Pons (tissue), 1 donor: ENCODE measurements around the gene INHBE.
"Not testable (repeated sequence)": the region's sequence is repeated elsewhere in the genome, so short reads cannot be mapped to it uniquely, and the experiment has no call there.

Experiments used
- DNase-seq: peaks from one replicate; pipeline ENCODE4 v3.0.0-alpha.2; 2016; ENCODE audit warnings: low spot score

Gene INHBE, protein sequence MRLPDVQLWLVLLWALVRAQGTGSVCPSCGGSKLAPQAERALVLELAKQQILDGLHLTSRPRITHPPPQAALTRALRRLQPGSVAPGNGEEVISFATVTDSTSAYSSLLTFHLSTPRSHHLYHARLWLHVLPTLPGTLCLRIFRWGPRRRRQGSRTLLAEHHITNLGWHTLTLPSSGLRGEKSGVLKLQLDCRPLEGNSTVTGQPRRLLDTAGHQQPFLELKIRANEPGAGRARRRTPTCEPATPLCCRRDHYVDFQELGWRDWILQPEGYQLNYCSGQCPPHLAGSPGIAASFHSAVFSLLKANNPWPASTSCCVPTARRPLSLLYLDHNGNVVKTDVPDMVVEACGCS

GRCh38 chr12:57454566-57455373 lies at the start of gene INHBE:
INHBE (plus strand) TSS chr12:57455307; CDS start chr12:57455537, 230 bp downstream.
- no peak for DNase-seq

DNA sequence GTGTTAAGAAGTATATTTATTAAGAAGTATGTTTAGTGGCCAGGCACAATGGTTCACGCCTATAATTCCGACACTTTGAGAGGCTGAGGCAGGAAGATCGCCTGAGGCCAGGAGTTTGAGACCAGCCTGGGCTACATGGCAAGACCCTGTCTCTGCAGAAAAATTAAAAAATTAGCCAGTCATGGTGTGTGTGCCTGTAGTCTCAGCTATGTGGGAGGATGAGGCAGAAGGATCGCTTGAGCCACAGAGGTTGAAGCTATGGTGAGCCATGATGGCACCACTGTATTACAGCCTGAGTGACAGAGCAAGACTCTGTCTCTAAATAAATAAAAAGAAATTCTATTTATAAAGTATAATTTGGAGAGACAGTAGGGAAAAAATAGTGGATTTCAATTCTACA lies 44.6 kb upstream of the INHBE start:
- DNase-seq = no peak

DNA sequence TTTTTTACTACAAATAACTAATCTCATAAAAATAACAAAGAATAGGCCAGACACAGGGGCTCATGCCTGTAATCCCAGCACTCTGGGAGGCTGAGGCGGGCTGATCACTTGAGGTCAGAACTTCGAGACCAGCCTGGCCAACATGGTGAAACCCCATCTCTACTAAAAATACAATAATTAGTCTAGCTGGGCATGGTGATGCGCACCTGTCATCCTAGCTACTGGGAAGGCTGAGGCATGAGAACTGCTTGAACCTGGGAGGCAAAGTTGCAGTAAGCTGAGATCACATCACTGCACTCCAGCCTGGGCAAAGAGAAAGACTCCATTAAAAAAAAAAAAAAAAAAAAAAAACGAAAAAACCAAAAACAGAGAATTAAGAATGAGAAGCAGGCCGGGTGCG lies 40.9 kb upstream of the INHBE start:
- not testable (repeated sequence) for DNase-seq

DNA sequence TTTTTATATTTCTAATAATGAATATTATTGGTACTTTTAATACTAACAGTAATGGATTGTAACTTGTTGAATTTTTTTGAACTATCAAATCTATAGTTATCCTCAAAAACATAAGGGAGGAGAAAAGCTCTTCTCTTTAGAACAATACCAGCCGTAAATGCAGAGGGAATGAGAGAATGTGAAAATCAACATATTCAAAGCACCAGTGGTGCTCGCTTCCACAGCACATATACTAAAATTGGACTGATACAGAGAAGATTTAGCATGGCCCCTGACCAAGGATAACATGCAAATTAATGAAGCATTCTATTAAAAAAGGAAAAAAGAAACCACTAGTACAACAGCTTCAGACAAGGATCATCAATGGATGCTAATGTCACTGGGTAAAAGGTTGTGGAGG lies 40.0 kb upstream of the INHBE start:
- no peak for DNase-seq

DNA sequence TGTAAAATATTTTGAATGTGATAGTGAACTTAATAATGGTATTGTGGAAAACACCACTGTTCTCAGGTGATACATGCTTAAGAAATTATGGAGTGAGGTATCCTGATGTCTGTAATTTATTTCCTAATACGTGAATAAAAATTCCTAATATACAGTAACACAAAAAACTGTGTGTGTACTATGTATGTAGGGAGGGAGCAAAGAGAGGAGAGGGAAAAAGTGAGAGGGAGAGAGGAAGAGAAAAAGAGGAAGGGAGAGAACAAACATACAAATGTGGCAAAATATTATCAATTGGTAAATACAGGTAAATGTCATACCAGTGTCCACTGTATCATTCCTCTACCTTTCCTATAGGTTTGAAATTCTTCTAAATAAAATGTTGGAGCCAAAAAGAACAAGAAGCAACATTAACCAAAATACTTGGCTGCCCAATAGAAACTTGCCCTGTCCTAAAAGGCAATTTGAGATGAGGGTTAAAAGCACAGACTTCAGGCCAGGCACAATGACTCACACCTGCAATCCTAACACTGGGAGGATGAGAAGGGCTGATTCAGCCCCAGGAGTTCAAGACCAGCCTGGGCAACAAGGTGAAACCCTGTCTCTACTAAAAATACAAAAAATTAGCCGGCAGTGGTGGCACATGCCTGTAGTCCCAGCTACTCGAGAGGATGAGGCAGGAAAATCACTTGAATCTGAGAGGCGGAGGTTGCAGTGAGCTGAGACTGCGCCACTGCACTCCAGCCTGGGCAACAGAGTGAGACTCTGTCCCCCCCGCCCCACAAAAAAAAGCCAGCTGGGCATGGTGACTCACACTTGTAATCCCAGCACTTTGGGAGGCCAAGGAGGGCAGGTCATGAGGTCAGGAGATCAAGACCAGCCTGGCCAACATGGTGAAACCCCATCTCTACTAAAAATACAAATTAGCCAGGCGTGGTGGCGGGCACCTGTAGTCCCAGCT lies 38.8 kb upstream of the INHBE start:
- DNase-seq = no peak

GRCh38 chr12:57418255-57418654 lies 36.9 kb upstream of the INHBE start:
- no peak for DNase-seq

DNA sequence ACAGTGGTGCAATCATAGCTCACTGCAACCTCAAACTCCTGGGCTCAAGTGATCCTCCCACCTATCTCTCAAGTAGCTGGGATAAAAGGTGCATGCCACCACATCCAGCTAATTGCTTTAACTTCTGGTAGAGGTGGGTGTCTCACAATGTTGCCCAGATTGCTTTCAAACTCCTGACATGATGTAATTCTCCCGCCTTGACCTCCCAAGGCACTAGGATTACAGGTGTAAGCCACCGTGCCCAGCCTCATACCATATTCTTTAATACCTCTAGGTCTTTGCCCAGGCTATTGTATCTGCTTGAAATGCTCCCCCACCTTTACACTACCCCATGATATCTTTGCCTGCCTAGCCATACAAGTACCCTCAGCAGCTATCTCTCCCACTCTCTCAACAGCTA lies 35.6 kb upstream of the INHBE start:
- no peak for DNase-seq

DNA sequence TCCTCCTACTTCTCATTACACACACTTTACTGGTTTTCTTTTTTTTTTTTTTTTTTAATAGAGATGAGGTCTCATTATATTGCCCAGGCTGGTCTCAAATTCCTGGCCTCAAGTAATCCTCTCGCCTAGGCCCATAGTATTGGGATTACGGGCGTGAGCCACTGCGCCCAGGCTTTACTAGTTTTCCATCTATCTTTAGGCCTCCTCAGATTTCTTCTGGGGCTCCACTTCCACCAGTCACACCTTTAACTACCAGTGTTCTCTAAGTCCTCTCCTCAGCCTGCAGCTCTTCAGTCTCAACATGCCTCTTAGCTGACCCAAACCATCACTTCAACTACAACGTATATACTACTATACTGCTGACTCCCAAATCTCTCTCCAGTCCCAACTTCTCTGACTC lies 34.6 kb upstream of the INHBE start:
- DNase-seq = no peak

GRCh38 chr12:57426948-57427347 lies 28.2 kb upstream of the INHBE start:
- not testable (repeated sequence) for DNase-seq

- DNase-seq = no peak
These were observed 26.1 kb upstream of the INHBE start for GRCh38 chr12:57428965-57429364.

GRCh38 chr12:57429473-57430111 lies 25.5 kb upstream of the INHBE start:
- no peak for DNase-seq

GRCh38 chr12:57430112-57430930 lies 24.8 kb upstream of the INHBE start:
- DNase-seq = peak; percentile 30

GRCh38 chr12:57430931-57431566 lies 24.1 kb upstream of the INHBE start, which contains the start of gene R3HDM2:
R3HDM2 (minus strand) TSS chr12:57431043; CDS start chr12:57310428, 120,615 bp downstream.
- DNase-seq = peak; percentile 90

- no peak for DNase-seq
These were observed 23.4 kb upstream of the INHBE start for GRCh38 chr12:57431654-57432188.

GRCh38 chr12:57433370-57433769 lies 21.7 kb upstream of the INHBE start:
- no peak for DNase-seq

DNA sequence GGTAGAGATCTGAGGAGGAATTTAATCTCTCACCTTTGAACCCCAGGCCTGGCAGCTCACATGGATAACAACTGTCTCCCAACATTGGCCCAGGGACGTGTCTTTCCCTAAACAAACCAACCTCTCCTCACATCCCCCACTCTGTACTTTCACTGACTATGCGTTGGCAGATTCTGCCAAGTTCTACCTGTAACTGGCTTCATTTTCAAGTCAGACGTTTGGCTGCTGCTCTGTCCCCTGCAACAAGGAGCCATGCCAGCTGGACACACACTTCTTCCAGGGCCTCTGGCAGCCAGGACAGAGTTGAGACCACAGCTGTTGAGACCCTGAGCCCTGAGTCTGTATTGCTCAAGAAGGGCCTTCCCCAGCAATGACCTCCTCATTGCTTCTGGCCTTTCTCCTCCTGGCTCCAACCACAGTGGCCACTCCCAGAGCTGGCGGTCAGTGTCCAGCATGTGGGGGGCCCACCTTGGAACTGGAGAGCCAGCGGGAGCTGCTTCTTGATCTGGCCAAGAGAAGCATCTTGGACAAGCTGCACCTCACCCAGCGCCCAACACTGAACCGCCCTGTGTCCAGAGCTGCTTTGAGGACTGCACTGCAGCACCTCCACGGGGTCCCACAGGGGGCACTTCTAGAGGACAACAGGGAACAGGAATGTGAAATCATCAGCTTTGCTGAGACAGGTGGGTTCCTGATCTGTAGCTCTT lies 20.4 kb upstream of the INHBE start, which contains the start of gene INHBC:
TSS of gene INHBC (plus strand) at position 268 of the 707 bp plus-strand sequence. CDS start at position 371, 103 bp downstream.
- no peak for DNase-seq

DNA sequence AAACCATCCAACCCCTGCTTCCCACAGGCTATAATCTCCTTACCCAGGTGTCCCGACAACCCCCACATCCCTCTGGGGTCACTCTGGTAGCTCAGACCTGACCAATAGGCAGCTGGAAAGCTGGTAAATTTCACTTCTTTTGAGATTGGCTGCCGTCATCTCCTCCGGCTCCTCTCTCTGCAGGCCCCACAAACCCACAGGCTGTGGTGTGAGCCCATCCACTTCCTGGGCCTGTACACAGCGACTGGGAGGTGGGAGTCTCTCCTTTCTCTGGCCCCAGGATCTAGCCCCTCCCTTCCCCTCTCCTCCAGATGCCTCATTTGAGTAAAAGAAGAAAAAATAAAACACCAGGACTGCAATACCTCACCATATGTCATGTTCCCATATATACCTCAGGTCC lies 19.8 kb upstream of the INHBE start:
- DNase-seq = no peak

DNA sequence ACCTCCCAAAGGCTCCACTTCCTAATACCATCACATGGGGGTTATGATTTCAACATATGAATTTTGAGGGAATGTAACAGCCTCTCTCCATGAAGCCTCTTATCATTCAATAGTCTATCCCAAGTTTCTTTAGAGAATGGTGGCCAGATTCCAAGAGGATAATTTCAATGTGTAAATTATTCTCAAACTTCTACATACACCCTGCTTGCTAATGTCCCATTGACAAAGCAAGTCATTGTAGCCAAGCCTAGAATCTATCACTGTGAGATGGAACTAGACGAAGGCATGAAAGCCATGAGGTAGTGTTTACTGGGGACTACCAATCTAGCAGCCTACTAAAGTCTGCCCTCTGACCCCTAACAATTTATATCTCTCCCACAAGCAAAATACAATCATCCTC lies 16.7 kb upstream of the INHBE start:
- no peak for DNase-seq

DNA sequence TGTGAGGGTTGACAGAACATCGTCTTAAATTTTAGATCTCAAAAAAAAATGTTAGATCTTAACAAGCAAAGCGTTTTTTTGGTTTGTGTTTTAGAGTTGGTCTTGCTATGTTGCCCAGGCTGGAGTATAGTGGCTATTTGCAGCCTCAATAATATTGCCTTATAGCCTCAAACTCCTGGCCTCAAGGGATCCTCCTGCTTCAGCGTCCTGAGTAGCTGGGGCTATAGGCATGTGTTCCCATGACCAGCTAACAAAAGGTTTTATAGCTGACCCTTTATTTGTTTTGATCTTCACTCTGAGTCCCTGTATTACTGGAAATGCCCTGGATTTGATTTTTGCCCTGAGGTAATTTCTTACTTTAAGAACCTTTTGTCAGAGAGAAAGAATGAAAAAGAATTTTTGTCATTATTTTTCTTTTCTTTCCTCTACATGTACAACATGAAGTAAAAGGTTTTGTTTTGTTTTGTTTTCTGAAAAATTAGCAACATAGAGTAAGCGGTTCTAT lies 15.3 kb upstream of the INHBE start:
- DNase-seq = no peak
